Keratinocyte (primary cell): Measurements from ENCODE around the gene KCNN3. TPM values are rescaled to one million over a fixed set of nuclear protein-coding genes. Genes with fewer than 3 reads are reported as not detected.
A peak's percentile ranks its signal among the peaks of the same experiment; 100 is the strongest.

Source experiments
- DNase-seq: peaks from one replicate; pipeline ENCODE4 v3.0.0-alpha.2; 2011; ENCODE audit warnings: low read depth, missing footprints, low spot score
- FAIRE-seq: peaks from 2 replicates; lab custom pipeline; 2011; peaks lifted over from hg19 to GRCh38; lab: Jason Lieb, UNC
- H2AFZ ChIP-seq: 2 replicates; pipeline ENCODE4 v1.6.0; 2012; ENCODE audit warnings: low read length, control low read depth, inconsistent platforms; ENCODE audit not compliant: control insufficient read depth
- H3K27ac ChIP-seq: 2 replicates; pipeline ENCODE4 v1.5.1; 2011; ENCODE audit warnings: low read length; ENCODE audit not compliant: control insufficient read depth, insufficient read depth
- H3K27me3 ChIP-seq: 3 replicates; pipeline ENCODE4 v1.6.0; 2011; ENCODE audit warnings: low read length; ENCODE audit not compliant: control insufficient read depth, insufficient read depth; ENCODE audit errors: extremely low read depth
- H3K36me3 ChIP-seq, 2 experiments: 2 replicates in 1 of 2; 3 replicates in 1 of 2; pipeline ENCODE4 v1.5.1; 2011; ENCODE audit warnings: low read length in 2 of 2, mild to moderate bottlenecking in 1 of 2; ENCODE audit not compliant: control insufficient read depth in 2 of 2, insufficient read depth in 2 of 2; ENCODE audit errors: extremely low read depth in 1 of 2
- H3K4me1 ChIP-seq: 3 replicates; pipeline ENCODE4 v1.5.1; 2011; ENCODE audit warnings: low read length; ENCODE audit not compliant: control insufficient read depth, insufficient read depth; ENCODE audit errors: extremely low read depth
- H3K4me2 ChIP-seq: 3 replicates; pipeline ENCODE4 v1.6.0; 2011; ENCODE audit warnings: low read depth, low read length; ENCODE audit not compliant: control insufficient read depth, insufficient read depth; ENCODE audit errors: extremely low read depth
- H3K4me3 ChIP-seq, 3 experiments: fragments of 200-600 bp in 1 of 3; sonication (generic) in 1 of 3; 2 replicates in 2 of 3; 3 replicates in 1 of 3; pipeline ENCODE4 v1.5.1; 2011 to 2016; ENCODE audit warnings: low read length in 3 of 3, mild to moderate bottlenecking in 3 of 3, control low read depth in 2 of 3, inconsistent platforms in 1 of 3, low read depth in 1 of 3, mixed read lengths in 1 of 3, mixed run types in 1 of 3, moderate library complexity in 1 of 3; ENCODE audit not compliant: control insufficient read depth in 2 of 3, insufficient read depth in 2 of 3; ENCODE audit errors: extremely low read depth in 1 of 3
- H3K79me2 ChIP-seq: 2 replicates; pipeline ENCODE4 v1.6.0; 2012; ENCODE audit warnings: low read length; ENCODE audit not compliant: control insufficient read depth, insufficient read depth
- H3K9ac ChIP-seq: 3 replicates; pipeline ENCODE4 v1.6.0; 2011; ENCODE audit warnings: low read length; ENCODE audit not compliant: control insufficient read depth, insufficient read depth; ENCODE audit errors: extremely low read depth
- H3K9me1 ChIP-seq: 3 replicates; pipeline ENCODE4 v1.6.0; 2011; ENCODE audit warnings: low read length; ENCODE audit not compliant: control insufficient read depth, insufficient read depth; ENCODE audit errors: extremely low read depth
- H3K9me3 ChIP-seq: 2 replicates; pipeline ENCODE4 v1.5.1; 2012; ENCODE audit warnings: low read depth, low read length; ENCODE audit not compliant: control insufficient read depth
- H4K20me1 ChIP-seq: 3 replicates; pipeline ENCODE4 v1.6.0; 2011; ENCODE audit warnings: low read length; ENCODE audit not compliant: control insufficient read depth, insufficient read depth; ENCODE audit errors: extremely low read depth
- CTCF ChIP-seq, 3 experiments: IDR thresholded peaks in 1 of 3; conservative IDR thresholded peaks in 1 of 3; optimal IDR thresholded peaks in 1 of 3; 2 replicates in 2 of 3; 3 replicates in 1 of 3; pipeline versions ENCODE3 to v1.5.1; 2011; ENCODE audit warnings: low read length in 3 of 3, mild to moderate bottlenecking in 3 of 3, moderate library complexity in 2 of 3, control low read depth in 1 of 3, inconsistent platforms in 1 of 3; ENCODE audit not compliant: insufficient read depth in 2 of 3; ENCODE audit errors: extremely low read depth in 1 of 3
- EZH2 ChIP-seq: IDR thresholded peaks from one replicate; pipeline ENCODE4 v1.6.1; 2012; ENCODE audit warnings: inconsistent platforms, mild to moderate bottlenecking, low read length, moderate library complexity
- dilution Hi-C: fragments of 300-500 bp; cut with MboI; formaldehyde crosslinking; loops from one replicate; pipeline ENCODE4 v1.7.0; 2020; ENCODE audit warnings: low sequenced_read_pairs; ENCODE audit not compliant: extremely low pct_ligation_motif_present
- polyA plus RNA-seq, 5 experiments: library from polyadenylated mRNA; depleted of rRNA in 3 of 5; stranded (reverse) in 3 of 5; stranded (forward) in 1 of 5; unstranded in 1 of 5; fragments of >200 nt; gene quantifications; 1 replicate in 1 of 5; 2 replicates in 3 of 5; 3 replicates in 1 of 5; pipeline versions ENCODE4 v1.2.1 to v1.2.3, GENCODE V29; 2011 to 2012; ENCODE audit warnings: missing spikeins in 2 of 5, low read depth in 1 of 5, low replicate concordance in 1 of 5

KCNN3 gene
- polyA plus RNA-seq, 1 donor (not counting 4 experiments of a cell fraction or from before 2014, with no cell fraction given): 0.05 TPM

- no peak for TF ChIP-seq CTCF (optimal IDR thresholded peaks at IDR 0.05 in 1 of 3, IDR thresholded peaks at IDR 0.05 in 1 of 3, conservative IDR thresholded peaks at IDR 0.05 in 1 of 3; ENCODE audit: extremely low read depth in 1 of 3, insufficient read depth in 2 of 3, low read length in 3 of 3)
- TF ChIP-seq EZH2: no peak
- H3K27me3 ChIP-seq: peaks cover 2% of the 10 kb centered on the region
- H3K4me3 ChIP-seq: no peak overlapping the region
- no peaks in the 10 kb centered on the region for H4K20me1 ChIP-seq
- H3K79me2 ChIP-seq: no peaks in the 10 kb centered on the region
- no peaks in the 10 kb centered on the region for H3K36me3 ChIP-seq
- no peak overlapping the region for H3K9ac ChIP-seq
- no peak for DNase-seq
- H2AFZ ChIP-seq: no peak overlapping the region
- no peak overlapping the region for H3K4me2 ChIP-seq
- H3K9me1 ChIP-seq: no peaks in the 10 kb centered on the region
- H3K9me3 ChIP-seq: no peaks in the 10 kb centered on the region
- no peak for FAIRE-seq
- no peak overlapping the region for H3K27ac ChIP-seq
- H3K4me1 ChIP-seq: no peaks in the 10 kb centered on the region
- dilution Hi-C loops: no loop called here
Measured at GRCh38 chr1:154778275-154778674, 91.8 kb downstream of the KCNN3 start.

DNA sequence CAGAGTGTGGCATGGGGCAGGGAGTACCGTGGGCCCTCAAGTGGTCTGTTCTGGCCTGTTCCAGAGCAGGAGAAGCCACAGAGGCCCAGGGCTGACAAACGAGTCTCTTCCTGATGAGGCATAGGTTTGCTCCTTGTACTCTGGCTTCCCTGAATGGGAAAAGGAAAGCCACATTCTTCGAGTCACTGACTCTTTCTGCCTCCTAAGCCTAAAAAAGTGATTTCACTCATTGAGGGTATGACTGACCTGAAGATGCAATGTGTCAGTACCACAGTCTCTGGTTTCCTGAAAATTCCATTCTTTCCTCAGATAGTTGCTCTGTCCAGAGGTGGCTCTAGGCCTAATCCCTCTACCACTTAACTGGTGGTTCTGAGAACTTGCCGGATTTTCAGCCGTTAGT lies 92.3 kb downstream of the KCNN3 start:
- no peak overlapping the region for H3K4me2 ChIP-seq
- H3K27me3 ChIP-seq: peaks cover 2% of the 10 kb centered on the region
- H4K20me1 ChIP-seq: no peaks in the 10 kb centered on the region
- no peak overlapping the region for H2AFZ ChIP-seq
- no peak for DNase-seq
- no peaks in the 10 kb centered on the region for H3K36me3 ChIP-seq
- no peaks in the 10 kb centered on the region for H3K9me3 ChIP-seq
- H3K79me2 ChIP-seq: no peaks in the 10 kb centered on the region
- no peak overlapping the region for H3K4me3 ChIP-seq
- peak; percentile 32 for FAIRE-seq
- no peaks in the 10 kb centered on the region for H3K4me1 ChIP-seq
- dilution Hi-C loops: no loop called here
- no peak overlapping the region for H3K9ac ChIP-seq
- H3K9me1 ChIP-seq: no peaks in the 10 kb centered on the region
- TF ChIP-seq CTCF (optimal IDR thresholded peaks at IDR 0.05 in 1 of 3, IDR thresholded peaks at IDR 0.05 in 1 of 3, conservative IDR thresholded peaks at IDR 0.05 in 1 of 3; ENCODE audit: extremely low read depth in 1 of 3, insufficient read depth in 2 of 3, low read length in 3 of 3) (no peak), EZH2 (no peak)
- H3K27ac ChIP-seq: no peak overlapping the region
